ENCODE measurements around the gene GRAMD1C. TPM values are rescaled to one million over a fixed set of nuclear protein-coding genes. Genes with fewer than 3 reads are reported as not detected.

The GRAMD1C gene
- polyA plus RNA-seq, 1 experiment, result 0.48 TPM

DNA sequence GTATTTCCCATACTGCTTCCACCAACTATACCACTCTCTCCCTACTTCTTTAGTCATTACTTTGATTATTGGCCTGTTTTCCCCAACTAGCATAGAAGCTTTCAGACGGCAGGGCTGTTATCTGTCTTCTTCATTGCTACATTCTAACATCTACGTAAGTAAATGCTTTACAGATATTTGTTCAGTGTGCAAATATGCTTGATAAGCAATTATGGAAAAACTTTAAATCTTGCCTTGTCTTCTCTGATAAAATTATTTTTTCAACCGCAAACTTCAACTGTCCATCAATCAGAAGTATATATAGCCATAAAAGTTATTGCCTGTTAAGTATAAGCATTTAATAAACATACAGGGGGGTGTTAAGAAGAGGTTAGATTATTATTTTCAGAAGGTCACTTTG lies 145.0 kb downstream of the GRAMD1C start:
- ChIA-PET POLR2A (no interaction called here), CTCF (no interaction called here)
- Histone ChIP-seq H3K27me3 (ENCODE audit: control insufficient read depth, insufficient read depth, low read length) (no peaks in the 10 kb centered on the region), H3K4me3 (ENCODE audit: low read depth, low read length) (no peak overlapping the region), H3K36me3 (ENCODE audit: control insufficient read depth, insufficient read depth, low read length) (no peaks in the 10 kb centered on the region)
- TF ChIP-seq, protein P1, sequence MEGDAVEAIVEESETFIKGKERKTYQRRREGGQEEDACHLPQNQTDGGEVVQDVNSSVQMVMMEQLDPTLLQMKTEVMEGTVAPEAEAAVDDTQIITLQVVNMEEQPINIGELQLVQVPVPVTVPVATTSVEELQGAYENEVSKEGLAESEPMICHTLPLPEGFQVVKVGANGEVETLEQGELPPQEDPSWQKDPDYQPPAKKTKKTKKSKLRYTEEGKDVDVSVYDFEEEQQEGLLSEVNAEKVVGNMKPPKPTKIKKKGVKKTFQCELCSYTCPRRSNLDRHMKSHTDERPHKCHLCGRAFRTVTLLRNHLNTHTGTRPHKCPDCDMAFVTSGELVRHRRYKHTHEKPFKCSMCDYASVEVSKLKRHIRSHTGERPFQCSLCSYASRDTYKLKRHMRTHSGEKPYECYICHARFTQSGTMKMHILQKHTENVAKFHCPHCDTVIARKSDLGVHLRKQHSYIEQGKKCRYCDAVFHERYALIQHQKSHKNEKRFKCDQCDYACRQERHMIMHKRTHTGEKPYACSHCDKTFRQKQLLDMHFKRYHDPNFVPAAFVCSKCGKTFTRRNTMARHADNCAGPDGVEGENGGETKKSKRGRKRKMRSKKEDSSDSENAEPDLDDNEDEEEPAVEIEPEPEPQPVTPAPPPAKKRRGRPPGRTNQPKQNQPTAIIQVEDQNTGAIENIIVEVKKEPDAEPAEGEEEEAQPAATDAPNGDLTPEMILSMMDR (IDR thresholded peaks at IDR 0.05; ENCODE audit: insufficient read depth, low read depth, low read length), result no peak
- DNase-seq (ENCODE audit: low read depth), result no peak

DNA sequence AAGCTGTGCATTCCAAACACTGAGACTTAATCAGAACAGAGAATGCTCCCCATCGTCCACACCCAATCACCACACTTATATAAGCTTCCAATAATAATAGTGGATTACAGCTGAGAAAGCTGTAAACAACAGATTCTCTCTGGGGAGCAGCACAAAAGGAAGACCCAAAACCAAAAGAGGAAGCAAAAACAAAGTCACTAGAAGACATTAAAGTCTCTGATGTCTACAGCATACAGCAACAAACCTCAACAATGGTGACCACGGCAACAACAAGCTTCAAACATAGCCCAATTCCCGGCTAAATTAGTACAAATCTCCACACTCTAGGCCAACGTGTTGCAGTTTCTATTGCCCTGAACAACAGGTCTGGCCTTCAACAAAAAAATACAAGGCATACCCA lies 147.0 kb downstream of the GRAMD1C start:
- no peak for DNase-seq (ENCODE audit: low read depth)
- TF ChIP-seq, protein P1 (IDR thresholded peaks at IDR 0.05; ENCODE audit: insufficient read depth, low read depth, low read length), result no peak
- Histone ChIP-seq H3K4me3 (ENCODE audit: low read depth, low read length) (no peak overlapping the region), H3K27me3 (ENCODE audit: control insufficient read depth, insufficient read depth, low read length) (no peaks in the 10 kb centered on the region), H3K36me3 (ENCODE audit: control insufficient read depth, insufficient read depth, low read length) (no peaks in the 10 kb centered on the region)
- ChIA-PET CTCF (no interaction called here), POLR2A (no interaction called here)

Other genes starting within 250 kb of the GRAMD1C start
- 5.7 and 9.4 TPM in 2 replicates for gene USF3, start 142.1 kb upstream of the GRAMD1C start, polyA plus RNA-seq (2011; rRNA removed)
- 32.0 and 71.8 TPM in 2 replicates for gene NAA50, start 92.5 kb upstream of the GRAMD1C start, polyA plus RNA-seq (2011; rRNA removed)
- 14.5 and 29.7 TPM in 2 replicates for gene ATP6V1A, start 91.8 kb upstream of the GRAMD1C start, polyA plus RNA-seq (2011; rRNA removed)
- 2.1 and 2.5 TPM in 2 replicates for gene ZDHHC23, start 109.2 kb downstream of the GRAMD1C start, polyA plus RNA-seq (2011; rRNA removed)
- gene CCDC191, start 217.7 kb downstream of the GRAMD1C start, polyA plus RNA-seq (2011; rRNA removed), result 1.3 and 1.9 TPM in 2 replicates
- 5.3 and 7.5 TPM in 2 replicates for gene QTRT2, start 217.9 kb downstream of the GRAMD1C start, polyA plus RNA-seq (2011; rRNA removed)

All from BJ (cell line).